Endothelial cell of umbilical vein (primary cell): ENCODE data around the gene ABCC1. TPM values are rescaled to one million over a fixed set of nuclear protein-coding genes. Genes with fewer than 3 reads are reported as not detected.
"Not testable (repeated sequence)": the region's sequence is repeated elsewhere in the genome, so short reads cannot be mapped to it uniquely, and the experiment has no call there.

Experiments used
- BruUV-seq: library from RNA; stranded (reverse); fragments of 400-500 nt; replicated peaks from 2 replicates; lab custom pipeline; 2021; lab: Mats Ljungman, UMichigan
- CTCF ChIA-PET: fragments of 300-600, 350-600 bp; sonication (Branson Sonifier 250); formaldehyde crosslinking; loops from one replicate; lab custom pipeline; 2021; ENCODE audit warnings: antibody characterized with exemption, inconsistent platforms; lab: Charles Lee
- POLR2A ChIA-PET: fragments of 300-600, 350-600 bp; sonication (Branson Sonifier 250); formaldehyde crosslinking; loops from one replicate; lab custom pipeline; 2021; ENCODE audit warnings: antibody characterized with exemption, inconsistent platforms; lab: Charles Lee
- DNase-seq: peaks from one replicate; pipeline ENCODE4 v3.0.0-alpha.2; 2011; ENCODE audit warnings: low read depth, low spot score
- FAIRE-seq: peaks from 2 replicates; lab custom pipeline; 2011; peaks lifted over from hg19 to GRCh38; lab: Jason Lieb, UNC
- H2AFZ ChIP-seq: 2 replicates; pipeline ENCODE4 v1.6.0; 2012; ENCODE audit warnings: low read depth, low read length, control low read depth, inconsistent platforms
- H3K27ac ChIP-seq: 2 replicates; pipeline ENCODE4 v1.5.1; 2011; ENCODE audit warnings: low read depth, mild to moderate bottlenecking, control low read depth, low read length, moderate library complexity; ENCODE audit not compliant: insufficient read depth
- H3K27me3 ChIP-seq, 2 experiments: 2 replicates each; pipeline versions ENCODE4 v1.6.0 to v1.6.1; 2011; ENCODE audit warnings: low read length in 2 of 2, mixed read lengths in 1 of 2; ENCODE audit not compliant: control insufficient read depth in 2 of 2, insufficient read depth in 2 of 2
- H3K36me3 ChIP-seq, 2 experiments: 2 replicates in 1 of 2; 3 replicates in 1 of 2; pipeline ENCODE4 v1.5.1; 2011; ENCODE audit warnings: low read length in 2 of 2, mild to moderate bottlenecking in 1 of 2, moderate library complexity in 1 of 2; ENCODE audit not compliant: control insufficient read depth in 2 of 2, insufficient read depth in 2 of 2; ENCODE audit errors: extremely low read depth in 1 of 2
- H3K4me1 ChIP-seq: 3 replicates; pipeline ENCODE4 v1.5.1; 2011; ENCODE audit warnings: mild to moderate bottlenecking, low read length; ENCODE audit not compliant: control insufficient read depth, insufficient read depth; ENCODE audit errors: extremely low read depth
- H3K4me2 ChIP-seq: 2 replicates; pipeline ENCODE4 v1.6.1; 2011; ENCODE audit warnings: low read length, control low read depth, mixed read lengths; ENCODE audit not compliant: insufficient read depth
- H3K4me3 ChIP-seq, 3 experiments: fragments of 200-600 bp in 1 of 3; sonication (generic), shearing (Covaris generic) in 1 of 3; replicated peaks in 1 of 3; 2 replicates each; pipeline ENCODE4 v1.5.1; 2011 to 2016; ENCODE audit warnings: control low read depth in 3 of 3, low read length in 3 of 3, mild to moderate bottlenecking in 2 of 3, inconsistent platforms in 1 of 3, low read depth in 1 of 3, moderate library complexity in 1 of 3; ENCODE audit not compliant: insufficient read depth in 1 of 3
- H3K79me2 ChIP-seq: 2 replicates; pipeline ENCODE4 v1.6.0; 2012; ENCODE audit warnings: low read length, inconsistent platforms; ENCODE audit not compliant: control insufficient read depth, insufficient read depth
- H3K9ac ChIP-seq: replicated peaks from 2 replicates; pipeline ENCODE3; 2011; ENCODE audit warnings: low read length, control low read depth; ENCODE audit not compliant: insufficient read depth; ENCODE audit errors: extremely low read depth
- H3K9me1 ChIP-seq: replicated peaks from 3 replicates; pipeline ENCODE4 v1.6.0; 2011; ENCODE audit warnings: mild to moderate bottlenecking, low read length; ENCODE audit not compliant: control insufficient read depth, insufficient read depth; ENCODE audit errors: extremely low read depth
- H3K9me3 ChIP-seq: replicated peaks from 2 replicates; pipeline ENCODE4 v1.5.1; 2012; ENCODE audit warnings: low read length, inconsistent platforms; ENCODE audit not compliant: control insufficient read depth, insufficient read depth
- H4K20me1 ChIP-seq: replicated peaks from 2 replicates; pipeline ENCODE3; 2011; ENCODE audit warnings: mild to moderate bottlenecking, low read length; ENCODE audit not compliant: control insufficient read depth, insufficient read depth; ENCODE audit errors: extremely low read depth
- EZH2 ChIP-seq: IDR thresholded peaks from 2 replicates; pipeline ENCODE4 v1.6.1; 2012; ENCODE audit warnings: borderline replicate concordance, low read depth, mild to moderate bottlenecking, moderate library complexity, low read length, inconsistent platforms; ENCODE audit not compliant: severe bottlenecking
- FOS ChIP-seq: IDR thresholded peaks from 2 replicates; pipeline ENCODE4 v1.6.1; 2011; ENCODE audit warnings: mild to moderate bottlenecking, low read length, moderate library complexity, borderline replicate concordance; ENCODE audit not compliant: insufficient read depth
- GATA2 ChIP-seq: IDR thresholded peaks from 2 replicates; pipeline ENCODE4 v1.7.0; 2011; ENCODE audit warnings: low read depth, mild to moderate bottlenecking, moderate library complexity, mixed read lengths, low read length; ENCODE audit not compliant: insufficient read length, insufficient read depth
- JUN ChIP-seq: IDR thresholded peaks from 2 replicates; pipeline ENCODE4 v1.6.1; 2011; ENCODE audit warnings: borderline replicate concordance, low read depth; ENCODE audit not compliant: insufficient read length, insufficient read depth
- MYC ChIP-seq: IDR thresholded peaks from one replicate; pipeline ENCODE4 v1.6.1; 2011; ENCODE audit warnings: mild to moderate bottlenecking, low read depth, low read length
- POLR2A ChIP-seq: IDR thresholded peaks from 2 replicates; pipeline ENCODE4 v1.6.1; 2012; ENCODE audit warnings: low read depth, mild to moderate bottlenecking, control low read depth, low read length
- POLR2AphosphoS5 ChIP-seq: IDR thresholded peaks from 2 replicates; pipeline ENCODE4 v1.6.1; 2012; ENCODE audit warnings: low read depth, mild to moderate bottlenecking, control low read depth, low read length, moderate library complexity; ENCODE audit not compliant: insufficient read depth
- dilution Hi-C: fragments of 300-500 bp; cut with MboI; formaldehyde crosslinking; loops from one replicate; pipeline ENCODE4 v1.15.0; 2019; ENCODE audit warnings: low sequenced_read_pairs; ENCODE audit not compliant: extremely low pct_ligation_motif_present
- intact Hi-C: fragments of 100-400 bp; cut with micrococcal nuclease; formaldehyde crosslinking; loops from one replicate; pipeline ENCODE4 v1.10.0; 2022
- polyA plus RNA-seq, 4 experiments: library from polyadenylated mRNA; depleted of rRNA in 3 of 4; stranded (reverse) in 3 of 4; unstranded in 1 of 4; fragments of >200 nt; gene quantifications; 2 replicates each; pipeline versions ENCODE4 v1.2.1 to v1.2.3, GENCODE V29; 2011 to 2012; ENCODE audit warnings: missing spikeins in 1 of 4
- total RNA-seq: library from RNA; stranded (reverse); gene quantifications from 2 replicates; pipeline ENCODE4 v1.2.3, GENCODE V29; 2021
- TF ChIP-seq, protein P1 (sequence below): IDR thresholded peaks from 2 replicates; pipeline ENCODE4 v1.6.1; 2011; ENCODE audit not compliant: insufficient read depth, insufficient read length
- TF ChIP-seq, protein P2 (sequence below), 2 donors: IDR thresholded peaks; 1 replicate in 1 of 2; 2 replicates in 1 of 2; pipeline ENCODE4 v1.5.1; 2011; ENCODE audit warnings: low read length in 2 of 2, mild to moderate bottlenecking in 2 of 2, moderate library complexity in 2 of 2, control low read depth in 1 of 2, inconsistent platforms in 1 of 2, low read depth in 1 of 2; ENCODE audit not compliant: insufficient read depth in 1 of 2; ENCODE audit errors: extremely low read depth in 1 of 2

ABCC1 gene
- total and polyA plus RNA-seq, 2 donors (not counting 3 experiments of a cell fraction or from before 2014, with no cell fraction given) = 46.1 to 89.2 TPM

DNA sequence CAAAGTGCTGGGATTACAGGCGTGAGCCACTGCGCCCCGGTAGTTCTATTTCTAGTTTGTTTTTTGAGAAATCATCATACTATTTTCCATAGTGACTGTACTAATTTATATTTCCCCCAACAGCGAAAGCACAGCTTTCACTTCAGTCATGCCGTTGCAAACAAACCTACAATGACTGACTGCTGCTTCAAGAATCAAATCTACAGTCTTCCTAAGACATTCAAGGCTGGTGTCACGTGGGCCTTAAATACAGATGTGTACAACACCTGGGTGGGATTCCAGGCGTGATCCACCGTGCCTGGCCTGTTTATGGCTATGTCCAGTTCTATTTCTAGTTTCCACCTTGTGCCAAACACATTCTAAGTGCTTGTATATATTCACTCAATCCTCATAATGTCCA lies 201.9 kb downstream of the ABCC1 start:
- ChIA-PET POLR2A (interaction anchor here (0.6 to 0.9 kb wide), 2 partner anchors 10 to 20 kb away, joined by 3 to 5 read pairs; no protein-coding TSS in a partner anchor), CTCF (no interaction called here)
- H3K36me3 ChIP-seq = peaks cover 0 to 2% of the 10 kb centered on the region in 2 experiments
- no peak for TF ChIP-seq POLR2AphosphoS5
- no peak for TF ChIP-seq EZH2
- TF ChIP-seq GATA2 = no peak
- TF ChIP-seq MYC = no peak
- no peak for TF ChIP-seq POLR2A
- no peak for TF ChIP-seq FOS
- TF ChIP-seq, protein P1, sequence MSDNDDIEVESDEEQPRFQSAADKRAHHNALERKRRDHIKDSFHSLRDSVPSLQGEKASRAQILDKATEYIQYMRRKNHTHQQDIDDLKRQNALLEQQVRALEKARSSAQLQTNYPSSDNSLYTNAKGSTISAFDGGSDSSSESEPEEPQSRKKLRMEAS = no peak
- TF ChIP-seq, protein P2, sequence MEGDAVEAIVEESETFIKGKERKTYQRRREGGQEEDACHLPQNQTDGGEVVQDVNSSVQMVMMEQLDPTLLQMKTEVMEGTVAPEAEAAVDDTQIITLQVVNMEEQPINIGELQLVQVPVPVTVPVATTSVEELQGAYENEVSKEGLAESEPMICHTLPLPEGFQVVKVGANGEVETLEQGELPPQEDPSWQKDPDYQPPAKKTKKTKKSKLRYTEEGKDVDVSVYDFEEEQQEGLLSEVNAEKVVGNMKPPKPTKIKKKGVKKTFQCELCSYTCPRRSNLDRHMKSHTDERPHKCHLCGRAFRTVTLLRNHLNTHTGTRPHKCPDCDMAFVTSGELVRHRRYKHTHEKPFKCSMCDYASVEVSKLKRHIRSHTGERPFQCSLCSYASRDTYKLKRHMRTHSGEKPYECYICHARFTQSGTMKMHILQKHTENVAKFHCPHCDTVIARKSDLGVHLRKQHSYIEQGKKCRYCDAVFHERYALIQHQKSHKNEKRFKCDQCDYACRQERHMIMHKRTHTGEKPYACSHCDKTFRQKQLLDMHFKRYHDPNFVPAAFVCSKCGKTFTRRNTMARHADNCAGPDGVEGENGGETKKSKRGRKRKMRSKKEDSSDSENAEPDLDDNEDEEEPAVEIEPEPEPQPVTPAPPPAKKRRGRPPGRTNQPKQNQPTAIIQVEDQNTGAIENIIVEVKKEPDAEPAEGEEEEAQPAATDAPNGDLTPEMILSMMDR (IDR thresholded peaks at IDR 0.05; ENCODE audit: extremely low read depth in 1 of 2, insufficient read depth in 1 of 2, low read depth in 1 of 2, low read length in 2 of 2) = no peak
- TF ChIP-seq JUN = no peak
- intact Hi-C loops (no loop called here), dilution Hi-C loops (no loop called here)
- H3K79me2 ChIP-seq = no peaks in the 10 kb centered on the region
- H3K9ac ChIP-seq = no peak overlapping the region
- H3K9me1 ChIP-seq = no peaks in the 10 kb centered on the region
- no peak overlapping the region for H3K4me2 ChIP-seq
- H3K27me3 ChIP-seq = no peaks in the 10 kb centered on the region
- FAIRE-seq (no peak), DNase-seq (no peak)
- no peaks in the 10 kb centered on the region for H4K20me1 ChIP-seq
- H3K4me1 ChIP-seq = no peaks in the 10 kb centered on the region
- no peak overlapping the region for H2AFZ ChIP-seq
- BruUV-seq = no TSS peak
- no peak overlapping the region for H3K27ac ChIP-seq
- no peaks in the 10 kb centered on the region for H3K9me3 ChIP-seq
- no peak overlapping the region for H3K4me3 ChIP-seq

DNA sequence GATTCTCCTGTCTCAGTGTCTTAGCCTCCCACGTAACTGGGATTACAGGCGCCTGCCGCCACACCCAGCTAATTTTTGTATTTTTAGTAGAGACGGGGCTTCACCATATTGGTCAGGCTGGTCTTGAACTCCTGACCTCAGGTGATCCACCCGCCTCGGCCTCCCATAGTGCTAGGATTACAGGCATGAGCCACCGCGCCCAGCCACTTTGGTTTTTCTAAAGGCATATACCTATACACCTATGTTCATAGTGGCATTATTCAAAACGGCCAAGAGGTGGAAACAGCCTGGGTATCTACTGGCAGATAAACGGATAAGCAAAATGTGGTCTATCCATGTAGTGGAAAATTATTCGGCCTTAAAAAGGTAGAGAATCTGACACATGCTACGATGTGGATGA lies 203.6 kb downstream of the ABCC1 start:
- DNase-seq, H4K20me1 ChIP-seq, H3K79me2 ChIP-seq, H3K9me3 ChIP-seq, H3K9ac ChIP-seq, BruUV-seq, POLR2A ChIA-PET, H3K27me3 ChIP-seq, FAIRE-seq, intact Hi-C loops, H3K4me1 ChIP-seq, H3K4me3 ChIP-seq, H3K36me3 ChIP-seq, CTCF ChIA-PET, H2AFZ ChIP-seq, H3K27ac ChIP-seq, H3K9me1 ChIP-seq, H3K4me2 ChIP-seq, dilution Hi-C loops: not testable (repeated sequence)
